Measurements from ENCODE around the gene BECN2.

Gene BECN2

DNA sequence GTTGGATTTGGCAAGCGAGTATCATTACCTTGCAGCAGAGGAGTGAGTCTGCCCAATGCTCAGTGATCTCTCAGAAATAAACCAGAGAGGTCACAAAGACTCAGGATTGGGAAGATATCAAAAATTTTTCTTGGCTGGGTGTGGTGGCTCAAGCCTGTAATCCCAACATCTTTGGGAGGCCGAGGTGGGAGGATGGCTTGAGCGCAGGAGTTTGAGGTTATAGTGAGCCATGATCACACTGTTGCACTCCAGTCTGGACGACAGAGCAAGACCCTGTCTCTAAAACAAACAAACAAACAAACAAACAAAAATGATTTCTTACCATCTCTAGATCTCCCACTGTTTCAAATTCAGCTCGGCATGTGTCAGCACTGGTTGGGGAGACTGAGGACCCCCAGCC, 13.3 kb upstream of the BECN2 start:
- H3K4me3 ChIP-seq (ENCODE audit: low read depth, low read length), result no peak overlapping the region
- in situ Hi-C loops (cut with HindIII; ENCODE audit: low sequenced_read_pairs), result no loop called here
- DNase-seq (ENCODE audit: low read depth), result no peak
- TF ChIP-seq CTCF (IDR thresholded peaks at IDR 0.05; ENCODE audit: low read depth, low read length, missing control alignments), result no peak

GRCh38 chr1:241947354-241947753, 10.2 kb upstream of the BECN2 start:
- no peak for DNase-seq (ENCODE audit: low read depth)
- in situ Hi-C loops (cut with HindIII; ENCODE audit: low sequenced_read_pairs), result no loop called here
- no peak for TF ChIP-seq CTCF (IDR thresholded peaks at IDR 0.05; ENCODE audit: low read depth, low read length, missing control alignments)
- no peak overlapping the region for H3K4me3 ChIP-seq (ENCODE audit: low read depth, low read length)

- no peak overlapping the region for H3K4me3 ChIP-seq (ENCODE audit: low read depth, low read length)
- in situ Hi-C loops (cut with HindIII; ENCODE audit: low sequenced_read_pairs), result no loop called here
- DNase-seq (ENCODE audit: low read depth), result no peak
- no peak for TF ChIP-seq CTCF (IDR thresholded peaks at IDR 0.05; ENCODE audit: low read depth, low read length, missing control alignments)
Measured at GRCh38 chr1:241950390-241950789, 7.2 kb upstream of the BECN2 start.

- H3K4me3 ChIP-seq (ENCODE audit: low read depth, low read length), result no peak overlapping the region
- TF ChIP-seq CTCF (IDR thresholded peaks at IDR 0.05; ENCODE audit: low read depth, low read length, missing control alignments), result no peak
- DNase-seq (ENCODE audit: low read depth), result no peak
- in situ Hi-C loops (cut with HindIII; ENCODE audit: low sequenced_read_pairs), result no loop called here
Measured at GRCh38 chr1:241962153-241962552, 4.6 kb downstream of the BECN2 start.

DNA sequence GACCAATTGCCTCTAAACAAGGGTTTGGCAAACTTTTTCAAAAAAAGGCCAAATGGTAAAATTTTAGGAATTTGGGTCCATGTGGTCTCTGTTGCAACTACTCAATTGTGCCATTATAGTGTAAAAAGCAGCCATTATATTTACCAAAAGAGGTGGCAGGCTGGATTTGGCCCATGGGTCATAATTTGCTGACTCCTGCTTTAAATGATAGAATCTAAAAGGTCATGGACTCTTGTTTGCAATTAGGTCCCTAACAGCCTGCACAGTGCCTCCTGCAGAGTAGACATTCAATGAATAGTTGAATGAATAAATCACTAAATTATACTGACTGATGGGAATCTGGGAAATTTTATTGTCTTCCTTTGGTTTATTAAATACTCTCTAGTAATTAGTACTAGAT, 6.2 kb downstream of the BECN2 start:
- in situ Hi-C loops (cut with HindIII; ENCODE audit: low sequenced_read_pairs), result no loop called here
- DNase-seq (ENCODE audit: low read depth), result no peak
- no peak overlapping the region for H3K4me3 ChIP-seq (ENCODE audit: low read depth, low read length)
- no peak for TF ChIP-seq CTCF (IDR thresholded peaks at IDR 0.05; ENCODE audit: low read depth, low read length, missing control alignments)

DNA sequence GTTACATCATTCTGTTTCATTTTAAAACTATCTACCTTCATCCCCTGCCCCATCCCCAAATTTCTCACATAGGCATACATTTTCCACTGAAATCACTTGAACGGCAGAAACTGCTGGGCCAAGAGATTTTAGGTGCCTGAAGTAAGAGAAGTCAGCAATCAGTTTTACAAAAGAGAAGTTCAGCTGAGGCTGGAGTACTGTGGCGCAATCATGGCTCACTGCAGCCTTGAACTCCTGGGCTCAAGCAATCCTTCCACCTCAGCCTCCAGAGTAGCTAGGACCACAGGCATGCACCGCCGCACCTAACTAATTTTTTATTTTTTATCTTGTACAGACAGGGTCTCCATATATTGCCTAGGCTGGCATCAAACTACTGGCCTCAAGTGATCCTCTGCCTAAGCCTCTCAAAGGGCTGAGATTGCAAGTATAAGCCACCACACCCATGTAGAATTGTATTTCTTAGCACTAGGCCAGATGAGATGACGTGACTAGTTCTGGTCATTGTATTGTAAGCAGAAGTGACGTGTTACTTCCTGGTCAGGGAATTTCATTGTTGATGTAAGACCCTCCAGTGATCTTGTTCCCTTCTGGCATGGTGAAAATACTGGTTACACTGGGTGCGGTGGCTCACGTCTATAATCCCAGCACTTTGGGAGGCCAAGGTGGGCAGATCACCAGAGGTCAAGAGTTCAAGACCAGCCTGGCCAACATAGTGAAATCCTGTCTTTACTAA, 7.1 kb downstream of the BECN2 start:
- TF ChIP-seq CTCF (IDR thresholded peaks at IDR 0.05; ENCODE audit: low read depth, low read length, missing control alignments), result no peak
- DNase-seq (ENCODE audit: low read depth), result no peak
- in situ Hi-C loops (cut with HindIII; ENCODE audit: low sequenced_read_pairs), result no loop called here
- no peak overlapping the region for H3K4me3 ChIP-seq (ENCODE audit: low read depth, low read length)

Measured in astrocyte of the cerebellum (primary cell).